Neural cell (in vitro differentiated cells): Measurements from ENCODE around the gene MOV10L1. TPM values are rescaled to one million over a fixed set of nuclear protein-coding genes. Genes with fewer than 3 reads are reported as not detected.

ENCODE experiments used
- H2AFZ ChIP-seq: fragments of 200-600, 300-800 bp; sonication (generic), shearing (Covaris generic); 2 replicates; pipeline ENCODE4 v1.6.0; 2014; ENCODE audit warnings: low read depth, mild to moderate bottlenecking, antibody characterized with exemption, low read length, moderate library complexity
- H3F3A ChIP-seq: fragments of 200-600 bp; shearing (Covaris generic); 2 replicates; pipeline ENCODE4 v1.6.1; 2016; ENCODE audit warnings: mild to moderate bottlenecking, moderate library complexity, mixed read lengths, antibody characterized with exemption, low read length; ENCODE audit not compliant: insufficient read depth, poor library complexity, severe bottlenecking
- H3K27ac ChIP-seq: fragments of 200-600, 300-800 bp; sonication (generic), shearing (Covaris generic); 2 replicates; pipeline ENCODE4 v1.5.1; 2014; ENCODE audit warnings: mild to moderate bottlenecking, low read length, moderate library complexity
- H3K27me3 ChIP-seq: fragments of 300-800, 200-600 bp; sonication (generic), shearing (Covaris generic); 2 replicates; pipeline ENCODE4 v1.6.0; 2014; ENCODE audit warnings: mild to moderate bottlenecking, low read depth, low read length, moderate library complexity; ENCODE audit not compliant: insufficient read depth
- H3K36me3 ChIP-seq: fragments of 300-800, 200-600 bp; sonication (generic), shearing (Covaris generic); 2 replicates; pipeline ENCODE4 v1.5.1; 2014; ENCODE audit warnings: mild to moderate bottlenecking, antibody characterized with exemption, low read length, moderate library complexity; ENCODE audit not compliant: insufficient read depth
- H3K4me2 ChIP-seq: fragments of 300-800, 200-600 bp; sonication (generic), shearing (Covaris generic); 2 replicates; pipeline ENCODE4 v1.6.0; 2014; ENCODE audit warnings: mild to moderate bottlenecking, low read length
- H3K4me3 ChIP-seq: fragments of 300-800, 200-600 bp; sonication (generic), shearing (Covaris generic); 2 replicates; pipeline ENCODE4 v1.5.1; 2014; ENCODE audit warnings: mild to moderate bottlenecking, low read length, moderate library complexity
- H3K79me2 ChIP-seq: fragments of 200-600 bp; shearing (Covaris generic); replicated peaks from 2 replicates; pipeline ENCODE4 v1.6.0; 2014; ENCODE audit warnings: mild to moderate bottlenecking, low read length, moderate library complexity; ENCODE audit not compliant: insufficient read depth
- H3K9ac ChIP-seq: fragments of 300-800, 200-600 bp; sonication (generic), shearing (Covaris generic); 2 replicates; pipeline ENCODE4 v1.6.1; 2016; ENCODE audit warnings: mild to moderate bottlenecking, low read length, mixed read lengths
- H3K9me2 ChIP-seq: fragments of 200-600 bp; shearing (Covaris generic); 2 replicates; pipeline ENCODE4 v1.6.1; 2016; ENCODE audit warnings: mild to moderate bottlenecking, low read length, mixed read lengths; ENCODE audit not compliant: insufficient read depth
- H3K9me3 ChIP-seq: fragments of 200-600, 300-800 bp; sonication (generic), shearing (Covaris generic); 2 replicates; pipeline ENCODE4 v1.6.1; 2016; ENCODE audit warnings: mild to moderate bottlenecking, mixed run types, low read length, moderate library complexity, mixed read lengths
- H4K20me1 ChIP-seq: fragments of 200-600 bp; shearing (Covaris generic); 2 replicates; pipeline ENCODE4 v1.6.1; 2016; ENCODE audit warnings: mild to moderate bottlenecking, mixed run types; ENCODE audit not compliant: insufficient read depth
- EP300 ChIP-seq: fragments of 450-650 bp; conservative IDR thresholded peaks from 2 replicates; pipeline ENCODE4 v1.6.1; 2014; ENCODE audit warnings: antibody characterized with exemption, mild to moderate bottlenecking, moderate library complexity; ENCODE audit not compliant: poor library complexity, severe bottlenecking
- EZH2 ChIP-seq: fragments of 200-600, 300-800 bp; shearing (Covaris generic), sonication (generic); IDR thresholded peaks from 2 replicates; pipeline ENCODE4 v1.6.1; 2014; ENCODE audit warnings: antibody characterized with exemption, low read length, borderline replicate concordance, mild to moderate bottlenecking; ENCODE audit not compliant: insufficient read depth, poor library complexity, severe bottlenecking
- MXI1 ChIP-seq: fragments of 450-650 bp; conservative IDR thresholded peaks from 2 replicates; pipeline ENCODE4 v1.6.1; 2014; ENCODE audit warnings: antibody characterized with exemption, mild to moderate bottlenecking; ENCODE audit not compliant: poor library complexity, severe bottlenecking
- POLR2AphosphoS5 ChIP-seq: IDR thresholded peaks from 2 replicates; pipeline ENCODE4 v1.6.1; 2012
- RAD21 ChIP-seq: fragments of 450-650 bp; conservative IDR thresholded peaks from 2 replicates; pipeline ENCODE4 v1.6.1; 2014; ENCODE audit warnings: antibody characterized with exemption, mild to moderate bottlenecking, moderate library complexity
- SMC3 ChIP-seq: fragments of 450-650 bp; conservative IDR thresholded peaks from 2 replicates; pipeline ENCODE4 v1.6.1; 2014; ENCODE audit warnings: antibody characterized with exemption, mild to moderate bottlenecking, moderate library complexity; ENCODE audit not compliant: poor library complexity
- TAF1 ChIP-seq: IDR thresholded peaks from 2 replicates; pipeline ENCODE4 v1.6.1; 2012; ENCODE audit warnings: low read depth
- polyA plus RNA-seq: library from polyadenylated mRNA; depleted of rRNA; stranded (reverse); fragments of >200 nt; gene quantifications from 2 replicates; pipeline ENCODE4 v1.2.3, GENCODE V29; 2014
- TF ChIP-seq, protein P1 (sequence below): fragments of 450-650 bp; IDR thresholded peaks from 2 replicates; pipeline ENCODE4 v1.5.1; 2014; ENCODE audit warnings: antibody characterized with exemption, mild to moderate bottlenecking, moderate library complexity; ENCODE audit not compliant: poor library complexity, severe bottlenecking
- TF ChIP-seq, protein P2 (sequence below): IDR thresholded peaks from 2 replicates; pipeline ENCODE4 v1.6.1; 2012; ENCODE audit warnings: borderline replicate concordance

Gene MOV10L1
- polyA plus RNA-seq, 1 donor from 2014 or later: not detected

DNA sequence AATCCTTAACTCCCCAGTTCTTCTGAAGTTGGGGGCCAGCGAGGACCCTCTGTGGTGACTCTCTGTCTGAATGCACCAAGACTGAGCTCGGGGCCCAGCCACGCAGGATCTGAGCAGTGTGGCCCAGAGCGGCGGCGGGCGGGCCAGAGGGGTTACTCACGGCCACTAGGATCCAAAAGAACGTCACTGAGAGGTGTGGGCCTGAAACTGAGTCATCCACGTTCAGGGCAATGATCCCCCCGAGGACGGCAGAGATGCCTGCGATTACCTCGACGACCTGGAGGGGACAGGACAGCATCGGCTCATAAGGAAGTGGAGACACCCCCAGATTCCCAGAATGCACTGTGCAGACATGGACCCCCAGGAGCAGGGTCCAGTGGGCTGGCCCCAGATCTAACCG lies 15.8 kb upstream of the MOV10L1 start:
- Histone ChIP-seq H3K4me2 (no peak overlapping the region), H4K20me1 (no peaks in the 10 kb centered on the region), H3K4me3 (no peak overlapping the region), H2AFZ (no peak overlapping the region), H3K9me2 (no peaks in the 10 kb centered on the region), H3K9ac (no peak overlapping the region), H3F3A (no peaks in the 10 kb centered on the region), H3K27ac (no peak overlapping the region), H3K27me3 (no peaks in the 10 kb centered on the region), H3K9me3 (no peaks in the 10 kb centered on the region), H3K79me2 (no peaks in the 10 kb centered on the region), H3K36me3 (no peaks in the 10 kb centered on the region)
- TF ChIP-seq POLR2AphosphoS5: no peak
- TF ChIP-seq EZH2: no peak
- no peak for TF ChIP-seq TAF1
- TF ChIP-seq SMC3: no peak
- TF ChIP-seq MXI1: no peak
- TF ChIP-seq, protein P1, sequence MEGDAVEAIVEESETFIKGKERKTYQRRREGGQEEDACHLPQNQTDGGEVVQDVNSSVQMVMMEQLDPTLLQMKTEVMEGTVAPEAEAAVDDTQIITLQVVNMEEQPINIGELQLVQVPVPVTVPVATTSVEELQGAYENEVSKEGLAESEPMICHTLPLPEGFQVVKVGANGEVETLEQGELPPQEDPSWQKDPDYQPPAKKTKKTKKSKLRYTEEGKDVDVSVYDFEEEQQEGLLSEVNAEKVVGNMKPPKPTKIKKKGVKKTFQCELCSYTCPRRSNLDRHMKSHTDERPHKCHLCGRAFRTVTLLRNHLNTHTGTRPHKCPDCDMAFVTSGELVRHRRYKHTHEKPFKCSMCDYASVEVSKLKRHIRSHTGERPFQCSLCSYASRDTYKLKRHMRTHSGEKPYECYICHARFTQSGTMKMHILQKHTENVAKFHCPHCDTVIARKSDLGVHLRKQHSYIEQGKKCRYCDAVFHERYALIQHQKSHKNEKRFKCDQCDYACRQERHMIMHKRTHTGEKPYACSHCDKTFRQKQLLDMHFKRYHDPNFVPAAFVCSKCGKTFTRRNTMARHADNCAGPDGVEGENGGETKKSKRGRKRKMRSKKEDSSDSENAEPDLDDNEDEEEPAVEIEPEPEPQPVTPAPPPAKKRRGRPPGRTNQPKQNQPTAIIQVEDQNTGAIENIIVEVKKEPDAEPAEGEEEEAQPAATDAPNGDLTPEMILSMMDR: no peak
- TF ChIP-seq EP300: no peak
- TF ChIP-seq, protein P2, sequence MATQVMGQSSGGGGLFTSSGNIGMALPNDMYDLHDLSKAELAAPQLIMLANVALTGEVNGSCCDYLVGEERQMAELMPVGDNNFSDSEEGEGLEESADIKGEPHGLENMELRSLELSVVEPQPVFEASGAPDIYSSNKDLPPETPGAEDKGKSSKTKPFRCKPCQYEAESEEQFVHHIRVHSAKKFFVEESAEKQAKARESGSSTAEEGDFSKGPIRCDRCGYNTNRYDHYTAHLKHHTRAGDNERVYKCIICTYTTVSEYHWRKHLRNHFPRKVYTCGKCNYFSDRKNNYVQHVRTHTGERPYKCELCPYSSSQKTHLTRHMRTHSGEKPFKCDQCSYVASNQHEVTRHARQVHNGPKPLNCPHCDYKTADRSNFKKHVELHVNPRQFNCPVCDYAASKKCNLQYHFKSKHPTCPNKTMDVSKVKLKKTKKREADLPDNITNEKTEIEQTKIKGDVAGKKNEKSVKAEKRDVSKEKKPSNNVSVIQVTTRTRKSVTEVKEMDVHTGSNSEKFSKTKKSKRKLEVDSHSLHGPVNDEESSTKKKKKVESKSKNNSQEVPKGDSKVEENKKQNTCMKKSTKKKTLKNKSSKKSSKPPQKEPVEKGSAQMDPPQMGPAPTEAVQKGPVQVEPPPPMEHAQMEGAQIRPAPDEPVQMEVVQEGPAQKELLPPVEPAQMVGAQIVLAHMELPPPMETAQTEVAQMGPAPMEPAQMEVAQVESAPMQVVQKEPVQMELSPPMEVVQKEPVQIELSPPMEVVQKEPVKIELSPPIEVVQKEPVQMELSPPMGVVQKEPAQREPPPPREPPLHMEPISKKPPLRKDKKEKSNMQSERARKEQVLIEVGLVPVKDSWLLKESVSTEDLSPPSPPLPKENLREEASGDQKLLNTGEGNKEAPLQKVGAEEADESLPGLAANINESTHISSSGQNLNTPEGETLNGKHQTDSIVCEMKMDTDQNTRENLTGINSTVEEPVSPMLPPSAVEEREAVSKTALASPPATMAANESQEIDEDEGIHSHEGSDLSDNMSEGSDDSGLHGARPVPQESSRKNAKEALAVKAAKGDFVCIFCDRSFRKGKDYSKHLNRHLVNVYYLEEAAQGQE: no peak
- no peak for TF ChIP-seq RAD21

DNA sequence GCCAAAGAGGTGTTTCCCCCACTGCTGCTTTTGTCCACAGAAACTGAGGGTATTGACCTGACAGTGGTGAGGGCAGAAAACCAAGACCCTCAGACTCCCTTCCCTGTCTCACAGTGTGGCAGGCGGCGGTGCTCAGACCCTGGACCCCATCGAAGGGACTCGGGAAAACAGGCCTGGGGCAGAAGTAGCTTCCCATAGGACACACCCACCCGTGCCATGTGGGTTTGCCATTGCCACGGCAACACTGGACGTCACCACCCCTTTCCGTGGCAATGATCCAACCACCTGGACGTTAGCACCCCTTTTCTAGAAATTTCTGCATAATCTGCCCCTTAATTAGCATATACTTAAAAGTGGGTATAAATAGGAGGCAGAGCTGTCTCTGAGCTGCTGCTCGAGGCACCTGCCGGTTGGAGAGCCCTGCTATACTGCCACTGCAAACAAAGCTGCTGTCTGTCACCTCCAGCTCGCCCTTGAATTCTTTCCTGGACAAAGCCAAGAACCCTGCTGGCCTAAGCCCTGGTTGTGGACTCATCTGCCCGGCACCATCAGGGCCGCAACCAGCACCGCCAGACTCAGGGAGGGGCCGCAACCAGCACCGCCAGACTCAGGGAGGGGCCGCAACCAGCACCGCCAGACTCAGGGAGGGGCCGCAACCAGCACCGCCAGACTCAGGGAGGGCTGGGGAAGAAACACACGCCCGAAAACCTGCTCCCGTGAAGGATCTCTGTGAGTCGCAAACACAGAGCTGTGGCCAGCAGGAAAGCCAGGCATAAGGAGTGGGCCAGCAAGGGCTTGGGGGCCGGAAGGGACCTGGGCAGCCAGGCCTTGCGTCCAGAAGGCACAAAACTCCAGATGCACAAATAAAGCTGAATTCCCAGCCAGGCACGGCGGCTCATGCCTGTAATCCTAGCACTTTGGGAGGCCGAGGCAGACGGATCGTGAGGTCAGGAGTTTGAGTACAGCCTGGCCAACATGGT lies 15.0 kb upstream of the MOV10L1 start:
- no peaks in the 10 kb centered on the region for H3K9me2 ChIP-seq
- no peak overlapping the region for H3K9ac ChIP-seq
- TF ChIP-seq MXI1: no peak
- TF ChIP-seq RAD21: no peak
- no peak for TF ChIP-seq EZH2
- TF ChIP-seq, protein P2: no peak
- TF ChIP-seq POLR2AphosphoS5: no peak
- TF ChIP-seq, protein P1: no peak
- TF ChIP-seq SMC3: no peak
- TF ChIP-seq EP300: no peak
- TF ChIP-seq TAF1: no peak
- H3F3A ChIP-seq: no peaks in the 10 kb centered on the region
- H3K4me3 ChIP-seq: no peak overlapping the region
- no peak overlapping the region for H3K27ac ChIP-seq
- no peak overlapping the region for H2AFZ ChIP-seq
- H3K79me2 ChIP-seq: no peaks in the 10 kb centered on the region
- no peaks in the 10 kb centered on the region for H3K36me3 ChIP-seq
- no peaks in the 10 kb centered on the region for H3K27me3 ChIP-seq
- no peak overlapping the region for H3K4me2 ChIP-seq
- H3K9me3 ChIP-seq: no peaks in the 10 kb centered on the region
- H4K20me1 ChIP-seq: no peaks in the 10 kb centered on the region
